Measurements from ENCODE around the gene DESI2.

Gene DESI2

GRCh38 chr1:244640917-244641316 is 12.0 kb upstream of the DESI2 start:
- TF ChIP-seq YY1 (IDR thresholded peaks at IDR 0.05; ENCODE audit: low read depth) (no peak), REST (IDR thresholded peaks at IDR 0.05; ENCODE audit: low read depth) (no peak), ZBTB7A (IDR thresholded peaks at IDR 0.05; ENCODE audit: low read depth) (no peak), CREB1 (IDR thresholded peaks at IDR 0.05; ENCODE audit: low read depth) (no peak), NFIC (IDR thresholded peaks at IDR 0.05) (no peak), EP300 (IDR thresholded peaks at IDR 0.05; ENCODE audit: borderline replicate concordance) (no peak), USF1 (IDR thresholded peaks at IDR 0.05) (no peak), FOXM1 (IDR thresholded peaks at IDR 0.05; ENCODE audit: borderline replicate concordance, low read depth) (no peak), CEBPB (IDR thresholded peaks at IDR 0.05) (no peak), TEAD4 (IDR thresholded peaks at IDR 0.05) (no peak), TCF12 (IDR thresholded peaks at IDR 0.05; ENCODE audit: low read depth) (no peak), EGR1 (IDR thresholded peaks at IDR 0.05) (no peak), MAX (IDR thresholded peaks at IDR 0.05) (no peak), TAF1 (IDR thresholded peaks at IDR 0.05; ENCODE audit: low read depth) (no peak), RAD21 (IDR thresholded peaks at IDR 0.05; ENCODE audit: low read depth) (no peak)

- TF ChIP-seq EP300 (IDR thresholded peaks at IDR 0.05; ENCODE audit: borderline replicate concordance) (no peak), CEBPB (IDR thresholded peaks at IDR 0.05) (no peak), RAD21 (IDR thresholded peaks at IDR 0.05; ENCODE audit: low read depth) (no peak), TEAD4 (IDR thresholded peaks at IDR 0.05) (no peak), REST (IDR thresholded peaks at IDR 0.05; ENCODE audit: low read depth) (no peak), YY1 (IDR thresholded peaks at IDR 0.05; ENCODE audit: low read depth) (no peak), MAX (IDR thresholded peaks at IDR 0.05) (no peak), EGR1 (IDR thresholded peaks at IDR 0.05) (no peak), FOXM1 (IDR thresholded peaks at IDR 0.05; ENCODE audit: borderline replicate concordance, low read depth) (no peak), USF1 (IDR thresholded peaks at IDR 0.05) (no peak), TAF1 (IDR thresholded peaks at IDR 0.05; ENCODE audit: low read depth) (no peak), CREB1 (IDR thresholded peaks at IDR 0.05; ENCODE audit: low read depth) (no peak), NFIC (IDR thresholded peaks at IDR 0.05) (no peak), TCF12 (IDR thresholded peaks at IDR 0.05; ENCODE audit: low read depth) (no peak)
Measured at GRCh38 chr1:244642526-244642925, 10.4 kb upstream of the DESI2 start.

- TF ChIP-seq YY1 (IDR thresholded peaks at IDR 0.05; ENCODE audit: low read depth) (no peak), ZBTB7A (IDR thresholded peaks at IDR 0.05; ENCODE audit: low read depth) (no peak)
Measured at GRCh38 chr1:244642988-244643387, 9.9 kb upstream of the DESI2 start.

GRCh38 chr1:244645414-244645813 is 7.5 kb upstream of the DESI2 start:
- TF ChIP-seq TCF12 (IDR thresholded peaks at IDR 0.05; ENCODE audit: low read depth) (no peak), TAF1 (IDR thresholded peaks at IDR 0.05; ENCODE audit: low read depth) (no peak), FOXM1 (IDR thresholded peaks at IDR 0.05; ENCODE audit: borderline replicate concordance, low read depth) (no peak), EGR1 (IDR thresholded peaks at IDR 0.05) (no peak), USF1 (IDR thresholded peaks at IDR 0.05) (no peak), YY1 (IDR thresholded peaks at IDR 0.05; ENCODE audit: low read depth) (no peak), CREB1 (IDR thresholded peaks at IDR 0.05; ENCODE audit: low read depth) (no peak), RAD21 (IDR thresholded peaks at IDR 0.05; ENCODE audit: low read depth) (no peak), CEBPB (IDR thresholded peaks at IDR 0.05) (no peak), MAX (IDR thresholded peaks at IDR 0.05) (no peak), NFIC (IDR thresholded peaks at IDR 0.05) (no peak), EP300 (IDR thresholded peaks at IDR 0.05; ENCODE audit: borderline replicate concordance) (no peak), TEAD4 (IDR thresholded peaks at IDR 0.05) (no peak), REST (IDR thresholded peaks at IDR 0.05; ENCODE audit: low read depth) (no peak), ZBTB7A (IDR thresholded peaks at IDR 0.05; ENCODE audit: low read depth) (no peak)

Data from Ishikawa (cell line).